HG02852 (cell line): ENCODE data around the gene TMCO6.

Source experiments
- ATAC-seq: cut with Tn5 transposase; IDR thresholded peaks from one replicate; pipeline ENCODE4 v1.9.1; 2021; ENCODE audit warnings: mild to moderate bottlenecking, moderate library complexity; ENCODE audit not compliant: unreplicated experiment

Gene TMCO6

GRCh38 chr5:140672455-140673186 lies 33.4 kb downstream of the TMCO6 start:
- no peak for ATAC-seq

DNA sequence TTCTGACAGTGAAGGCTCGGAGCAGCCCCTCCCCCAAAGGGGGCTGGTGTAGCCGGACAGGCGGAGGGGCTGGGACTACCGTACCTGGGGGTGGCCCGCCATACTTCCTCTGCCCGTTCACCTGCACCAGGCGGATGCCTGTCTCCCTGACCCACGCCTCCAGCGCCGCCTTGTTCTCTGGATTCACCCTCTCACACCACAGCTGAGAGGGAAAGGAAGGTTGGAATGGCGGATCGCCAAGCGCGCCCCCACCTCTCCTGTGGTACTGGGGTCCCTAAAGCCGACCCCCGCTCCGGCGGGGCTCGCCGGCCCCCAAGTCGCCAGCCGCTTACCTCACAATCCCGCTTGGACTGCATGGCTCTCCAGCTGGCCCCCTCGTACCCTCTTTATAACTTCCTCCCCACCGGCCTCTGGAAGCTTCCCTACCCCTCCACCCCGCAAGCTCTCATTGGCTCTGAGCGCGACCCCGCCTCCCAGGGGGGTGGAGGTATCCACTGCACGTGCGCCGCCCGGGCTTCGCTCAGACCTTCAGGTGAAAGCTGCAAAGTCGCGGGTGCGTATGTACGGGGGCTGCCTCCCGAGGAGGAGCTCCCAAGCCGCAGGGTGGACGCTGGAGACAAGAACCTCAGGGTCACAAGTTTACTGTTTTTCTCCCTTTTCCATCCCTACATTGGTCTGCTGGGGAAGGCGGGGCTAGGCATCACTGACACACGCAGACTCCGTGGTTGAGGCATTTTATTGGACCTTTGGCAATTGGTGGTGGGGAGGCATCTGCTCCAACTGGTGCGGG lies 34.1 kb downstream of the TMCO6 start, which contains the start of gene DND1:
TSS of gene DND1 (minus strand) at position 390 of the 790 bp plus-strand sequence. CDS start at position 356, 34 bp downstream.
- no peak for ATAC-seq

GRCh38 chr5:140674211-140674610 lies 35.0 kb downstream of the TMCO6 start:
- no peak for ATAC-seq

DNA sequence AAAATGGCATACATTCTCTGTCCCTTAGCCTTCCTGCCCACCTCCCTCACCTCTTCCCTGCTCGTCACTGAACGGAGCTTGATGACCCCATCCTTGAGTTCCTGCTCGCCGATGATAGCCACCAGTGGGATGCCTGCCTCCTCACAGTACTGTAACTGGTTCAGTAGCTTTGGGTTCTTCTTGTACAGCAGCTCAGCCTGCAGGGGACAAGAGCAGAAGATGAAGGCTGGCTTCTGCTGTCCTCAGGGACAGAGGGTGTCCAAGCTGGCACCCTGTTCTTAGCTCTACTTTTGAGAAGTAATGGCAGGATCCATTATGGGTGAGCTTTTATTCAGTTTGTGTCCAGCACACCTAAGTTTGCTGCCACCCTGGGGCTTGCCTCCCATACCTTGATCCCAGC lies 35.4 kb downstream of the TMCO6 start:
- no peak for ATAC-seq

- peak; percentile 83 for ATAC-seq
Measured at GRCh38 chr5:140677947-140678346, 38.7 kb downstream of the TMCO6 start.

DNA sequence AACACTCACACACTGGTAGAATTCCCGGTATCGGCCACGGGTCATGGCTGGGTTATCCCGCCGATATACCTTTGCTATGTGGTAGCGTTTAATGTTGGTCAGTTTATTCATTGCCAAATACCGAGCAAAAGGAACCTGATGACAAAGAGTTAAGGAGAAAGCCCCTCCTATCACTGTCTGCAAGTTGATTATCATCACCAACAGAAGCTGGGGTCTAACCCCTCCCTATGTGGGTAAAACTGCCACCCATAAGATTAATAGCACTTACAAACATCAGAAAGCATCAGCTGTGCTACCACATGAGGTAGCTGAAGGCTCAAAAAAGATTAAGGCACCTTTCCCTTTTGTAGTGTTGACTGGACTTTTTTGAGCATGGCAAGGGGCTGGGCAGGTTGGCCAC lies 39.7 kb downstream of the TMCO6 start:
- no peak for ATAC-seq

DNA sequence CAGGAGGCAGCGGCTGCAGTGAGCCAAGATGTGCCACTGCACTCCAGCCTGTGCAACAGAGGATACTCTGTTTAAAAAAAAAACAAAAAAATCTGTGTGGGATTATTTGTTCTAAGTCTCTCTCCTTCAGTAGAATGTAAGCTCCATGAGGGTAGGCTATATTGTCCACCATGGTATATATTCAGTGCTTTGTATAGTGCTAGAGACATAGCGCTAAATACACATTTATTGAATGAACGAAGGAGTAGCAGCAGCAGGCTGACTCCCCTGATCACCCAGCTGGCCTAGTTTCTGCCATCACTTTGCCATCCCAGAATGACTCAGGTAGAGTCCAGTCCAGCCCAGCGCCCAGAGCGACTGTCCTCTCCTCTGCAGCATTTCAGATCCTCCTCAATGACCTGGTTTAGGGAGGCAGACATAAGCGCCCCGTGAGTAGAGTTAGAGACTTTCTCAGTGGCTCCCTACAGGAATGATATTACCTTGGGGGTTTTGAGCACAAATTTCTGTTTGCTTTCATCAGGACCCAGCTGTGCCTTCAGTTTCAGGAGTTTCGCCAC lies 51.2 kb downstream of the TMCO6 start:
- no peak for ATAC-seq

GRCh38 chr5:140690941-140691924 lies 52.0 kb downstream of the TMCO6 start, which contains the start of the genes HARS1 and HARS2:
TSS of gene HARS1 (minus strand) at chr5:140691370. CDS start at chr5:140691304, 66 bp downstream.
TSS of gene HARS2 (plus strand) at chr5:140691455. CDS start at chr5:140691649, 194 bp downstream.
- ATAC-seq, result peak; percentile 97

DNA sequence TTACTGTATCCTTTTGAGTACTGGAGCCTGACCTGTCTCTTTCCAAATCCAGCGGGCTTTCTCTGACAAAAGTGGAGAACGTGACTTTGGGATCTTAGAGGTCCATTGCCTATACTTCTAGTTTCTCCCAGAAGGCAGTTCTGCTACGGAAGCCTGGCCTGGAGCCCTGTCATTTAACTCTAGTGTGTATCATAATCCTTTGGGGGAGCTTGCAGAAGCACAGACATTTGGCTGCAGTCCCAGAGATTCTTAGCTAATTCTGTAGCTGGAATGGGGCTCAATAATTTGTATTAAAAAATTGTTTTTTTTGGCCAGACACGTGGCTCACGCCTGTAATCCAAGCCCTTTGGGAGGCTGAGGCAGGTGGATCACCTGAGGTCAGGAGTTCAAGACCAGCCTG lies 55.0 kb downstream of the TMCO6 start:
- ATAC-seq, result no peak
